ENCODE results near the gene MEIS1. TPM values are rescaled to one million over a fixed set of nuclear protein-coding genes. Genes with fewer than 3 reads are reported as not detected.

Gene MEIS1
- total RNA-seq, 1 donor from 2014 or later = not detected

- Mint-ChIP-seq H3K4me3 (no peak overlapping the region), H3K4me1 (no peaks in the 10 kb centered on the region), H3K27me3 (peaks cover 53% of the 10 kb centered on the region), H3K27ac (no peak overlapping the region), H3K36me3 (ENCODE audit: low read depth) (no peaks in the 10 kb centered on the region), H3K9me3 (no peaks in the 10 kb centered on the region)
- intact Hi-C loops (cut with micrococcal nuclease) = loop anchor here (5.0 kb wide), 1 partner anchor 1606 kb away; no protein-coding TSS in a partner anchor
- DNase-seq = peak; percentile 41
These were observed 8.4 kb upstream of the MEIS1 start for GRCh38 chr2:66426244-66427111.

- DNase-seq = no peak
- H3K27me3 Mint-ChIP-seq = peaks cover 60% of the 10 kb centered on the region
- H3K9me3 Mint-ChIP-seq = no peaks in the 10 kb centered on the region
- no peaks in the 10 kb centered on the region for H3K36me3 Mint-ChIP-seq (ENCODE audit: low read depth)
- H3K4me3 Mint-ChIP-seq = no peak overlapping the region
- intact Hi-C loops (cut with micrococcal nuclease) = loop anchor here (5.0 kb wide), 1 partner anchor 1605 kb away; no protein-coding TSS in a partner anchor
- H3K4me1 Mint-ChIP-seq = no peaks in the 10 kb centered on the region
- H3K27ac Mint-ChIP-seq = no peak overlapping the region
These were observed 7.6 kb upstream of the MEIS1 start for GRCh38 chr2:66427300-66427699.

GRCh38 chr2:66428986-66429612 is 5.8 kb upstream of the MEIS1 start:
- Mint-ChIP-seq H3K27ac (no peak overlapping the region), H3K9me3 (no peaks in the 10 kb centered on the region), H3K4me1 (peaks cover 5% of the 10 kb centered on the region), H3K27me3 (peaks cover 73% of the 10 kb centered on the region), H3K36me3 (ENCODE audit: low read depth) (no peaks in the 10 kb centered on the region), H3K4me3 (no peak overlapping the region)
- intact Hi-C loops (cut with micrococcal nuclease) = loop anchor here (5.0 kb wide), 1 partner anchor 1603 kb away; no protein-coding TSS in a partner anchor
- DNase-seq = peak; percentile 64

DNA sequence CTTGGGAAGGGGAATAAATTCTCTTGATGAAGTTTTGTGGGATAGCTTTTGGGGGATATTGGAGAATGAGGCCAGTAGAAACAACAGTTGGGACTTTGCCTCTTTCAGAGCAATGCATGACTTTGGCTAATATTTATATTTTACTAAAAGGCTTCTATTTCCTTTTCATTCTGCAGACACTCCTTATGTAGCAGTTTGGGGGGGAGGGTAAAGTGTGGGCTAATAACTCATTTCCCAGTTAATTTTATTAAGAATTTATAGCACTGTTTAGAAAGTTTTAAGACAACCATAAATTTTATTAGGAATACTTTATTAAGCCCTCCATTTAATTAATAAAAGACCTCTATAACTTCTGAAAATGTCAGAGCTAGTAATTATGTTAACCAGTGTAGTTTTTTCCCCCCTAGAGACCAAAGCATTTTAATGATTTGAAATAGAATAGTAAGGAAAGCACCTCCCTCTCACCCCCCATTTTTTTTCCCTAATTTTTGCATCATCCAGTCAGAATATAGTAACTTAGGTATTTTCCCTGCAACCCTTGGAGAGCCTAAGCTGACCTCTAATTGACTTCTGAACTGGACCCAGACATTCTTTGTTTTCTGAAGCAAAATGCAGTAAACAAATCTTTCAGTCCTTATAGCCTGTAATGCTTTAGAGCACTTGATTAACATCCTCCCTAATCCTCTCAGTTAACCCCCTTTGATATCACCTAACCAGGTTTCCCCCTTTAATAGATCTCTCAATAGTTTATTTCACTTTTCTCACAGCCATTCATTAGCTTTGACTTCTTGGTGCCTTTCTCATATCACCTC is 5.0 kb upstream of the MEIS1 start:
- Mint-ChIP-seq H3K4me1 (peaks cover 11% of the 10 kb centered on the region), H3K4me3 (no peak overlapping the region), H3K36me3 (ENCODE audit: low read depth) (peaks cover 2% of the 10 kb centered on the region), H3K27me3 (peaks cover 77% of the 10 kb centered on the region), H3K27ac (no peak overlapping the region), H3K9me3 (no peaks in the 10 kb centered on the region)
- intact Hi-C loops (cut with micrococcal nuclease) = loop anchor here (5.0 to 10.0 kb wide), 4 partner anchors 785 to 1602 kb away; no protein-coding TSS in a partner anchor
- no peak for DNase-seq

GRCh38 chr2:66430505-66431273 is 4.2 kb upstream of the MEIS1 start:
- Mint-ChIP-seq H3K27ac (no peak overlapping the region), H3K4me1 (peaks cover 15% of the 10 kb centered on the region), H3K9me3 (no peaks in the 10 kb centered on the region), H3K27me3 (peaks cover 77% of the 10 kb centered on the region), H3K4me3 (no peak overlapping the region), H3K36me3 (ENCODE audit: low read depth) (peaks cover 2% of the 10 kb centered on the region)
- DNase-seq = no peak
- intact Hi-C loops (cut with micrococcal nuclease) = loop anchor here (5.0 to 10.0 kb wide), 3 partner anchors 786 to 1414 kb away; no protein-coding TSS in a partner anchor

- H3K4me1 Mint-ChIP-seq = peaks cover 15% of the 10 kb centered on the region
- no peak for DNase-seq
- H3K27me3 Mint-ChIP-seq = peaks cover 77% of the 10 kb centered on the region
- intact Hi-C loops (cut with micrococcal nuclease) = loop anchor here (5.0 to 10.0 kb wide), 3 partner anchors 786 to 1414 kb away; no protein-coding TSS in a partner anchor
- no peaks in the 10 kb centered on the region for H3K9me3 Mint-ChIP-seq
- peaks cover 2% of the 10 kb centered on the region for H3K36me3 Mint-ChIP-seq (ENCODE audit: low read depth)
- no peak overlapping the region for H3K27ac Mint-ChIP-seq
- no peak overlapping the region for H3K4me3 Mint-ChIP-seq
These were observed 3.7 kb upstream of the MEIS1 start for GRCh38 chr2:66431274-66431642.

DNA sequence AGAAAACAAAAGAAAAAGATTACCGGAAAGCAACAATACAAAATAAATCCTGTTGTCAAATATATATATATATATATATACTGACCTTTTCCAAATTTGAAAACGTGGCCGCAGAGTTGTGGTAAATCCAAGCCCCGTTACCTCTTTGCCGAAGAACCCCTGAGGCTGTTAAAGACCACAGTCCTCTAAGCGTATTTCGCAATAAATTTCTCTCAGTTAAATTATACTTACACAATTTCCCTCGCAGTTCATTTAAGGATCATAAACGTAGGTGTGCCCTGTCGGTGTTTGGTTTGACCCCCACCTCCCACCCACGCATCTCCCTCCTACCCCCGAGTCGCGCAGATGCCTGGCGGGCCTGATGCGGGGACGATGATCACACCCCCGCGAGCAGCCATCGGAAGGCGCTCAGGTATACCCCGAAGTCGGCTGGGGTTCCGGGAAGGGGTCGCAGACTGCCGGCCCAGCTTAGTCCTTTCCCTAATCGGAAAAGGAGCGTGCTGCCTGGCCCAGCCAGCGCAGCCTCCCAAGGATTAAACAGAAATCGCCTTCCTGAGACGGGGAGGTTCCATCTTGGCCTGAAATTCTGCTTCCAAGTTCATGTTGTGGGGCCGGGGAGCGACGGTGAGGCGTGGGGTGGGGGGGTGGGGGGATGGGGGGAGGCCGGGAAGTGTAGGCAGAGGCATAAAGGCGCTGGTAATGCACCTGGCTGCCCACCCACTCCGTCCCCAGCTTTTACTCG is 2.9 kb upstream of the MEIS1 start:
- no peak for DNase-seq
- Mint-ChIP-seq H3K27me3 (peaks cover 83% of the 10 kb centered on the region), H3K36me3 (ENCODE audit: low read depth) (peaks cover 2% of the 10 kb centered on the region), H3K9me3 (no peaks in the 10 kb centered on the region), H3K27ac (no peak overlapping the region), H3K4me3 (no peak overlapping the region), H3K4me1 (peaks cover 15% of the 10 kb centered on the region)
- intact Hi-C loops (cut with micrococcal nuclease) = loop anchor here (5.0 to 10.0 kb wide), 3 partner anchors 787 to 1413 kb away; no protein-coding TSS in a partner anchor

GRCh38 chr2:66432801-66433694 is 1.9 kb upstream of the MEIS1 start:
- intact Hi-C loops (cut with micrococcal nuclease) = loop anchor here (5.0 to 10.0 kb wide), 3 partner anchors 788 to 1412 kb away; no protein-coding TSS in a partner anchor
- Mint-ChIP-seq H3K9me3 (no peaks in the 10 kb centered on the region), H3K36me3 (ENCODE audit: low read depth) (peaks cover 2% of the 10 kb centered on the region), H3K27me3 (peaks cover 82% of the 10 kb centered on the region), H3K27ac (no peak overlapping the region), H3K4me3 (peak overlapping the region; percentile 74), H3K4me1 (peaks cover 15% of the 10 kb centered on the region)
- DNase-seq = peak; percentile 61

- Mint-ChIP-seq H3K9me3 (no peaks in the 10 kb centered on the region), H3K36me3 (ENCODE audit: low read depth) (peaks cover 2% of the 10 kb centered on the region), H3K27me3 (peaks cover 78% of the 10 kb centered on the region), H3K27ac (no peak overlapping the region), H3K4me3 (peak overlapping the region; percentile 74), H3K4me1 (peaks cover 15% of the 10 kb centered on the region)
- DNase-seq = no peak
- intact Hi-C loops (cut with micrococcal nuclease) = loop anchor here (5.0 to 10.0 kb wide), 3 partner anchors 789 to 1411 kb away; no protein-coding TSS in a partner anchor
These were observed 1.3 kb upstream of the MEIS1 start for GRCh38 chr2:66433695-66433944.

DNA sequence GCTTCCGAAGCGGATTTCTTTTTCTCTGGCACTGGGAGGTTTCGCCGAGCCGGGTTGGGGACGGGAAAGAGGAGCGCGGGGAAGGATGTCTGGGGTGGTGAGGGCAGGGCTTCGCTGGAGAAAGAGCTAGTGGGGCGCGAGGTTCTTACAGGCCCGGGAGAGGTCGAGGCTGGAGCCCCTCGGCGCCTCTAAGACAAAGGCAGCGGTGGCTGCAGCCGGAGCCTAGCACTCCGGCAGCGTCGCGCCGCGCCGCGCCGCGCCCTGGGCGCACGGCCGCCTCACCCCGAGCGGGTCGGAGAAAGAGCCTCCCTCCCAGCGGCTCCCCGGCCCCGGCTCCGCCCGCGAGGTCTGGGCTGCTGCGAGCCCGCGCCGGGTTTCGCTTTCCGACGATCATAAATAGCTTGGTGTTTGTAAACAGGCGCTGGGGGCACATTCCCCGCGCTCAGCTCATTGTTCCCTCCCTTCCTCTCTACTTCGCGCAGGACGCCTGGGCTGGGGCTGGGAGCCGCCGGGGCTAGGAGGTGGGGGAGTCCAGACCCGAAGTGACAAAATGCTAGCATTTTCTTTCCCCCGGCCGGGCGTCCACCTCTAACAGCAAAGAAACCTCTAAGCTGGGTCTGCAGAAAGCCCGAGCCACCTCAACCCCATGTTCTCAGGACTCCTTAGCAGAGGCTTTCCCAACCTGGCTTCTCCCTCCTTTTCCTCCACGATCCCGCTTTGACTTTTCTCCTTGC is 813 bp upstream of the MEIS1 start:
- Mint-ChIP-seq H3K36me3 (ENCODE audit: low read depth) (peaks cover 2% of the 10 kb centered on the region), H3K9me3 (no peaks in the 10 kb centered on the region), H3K4me1 (peaks cover 15% of the 10 kb centered on the region), H3K4me3 (peak overlapping the region; percentile 74), H3K27me3 (peaks cover 78% of the 10 kb centered on the region), H3K27ac (no peak overlapping the region)
- DNase-seq = peak; percentile 78
- intact Hi-C loops (cut with micrococcal nuclease) = loop anchor here (2.0 to 10.0 kb wide), 4 partner anchors 145 to 1411 kb away; no protein-coding TSS in a partner anchor

- Mint-ChIP-seq H3K36me3 (ENCODE audit: low read depth) (peaks cover 2% of the 10 kb centered on the region), H3K27ac (no peak overlapping the region), H3K4me1 (peaks cover 17% of the 10 kb centered on the region), H3K9me3 (no peaks in the 10 kb centered on the region), H3K27me3 (peaks cover 84% of the 10 kb centered on the region), H3K4me3 (peak overlapping the region; percentile 74)
- no peak for DNase-seq
- intact Hi-C loops (cut with micrococcal nuclease) = loop anchor here (2.0 to 10.0 kb wide), 3 partner anchors 143 to 1409 kb away; no protein-coding TSS in a partner anchor
These were observed 587 bp downstream of the MEIS1 start for GRCh38 chr2:66435549-66435875.

Measured in activated CD4-positive, alpha-beta T cell treated with anti-CD3 and anti-CD28 coated beads, Interleukin-2, amount 10 ng/mL, durations not matched to agents 24 days and 14 days (primary cell).